Measurements from ENCODE around the gene IER5L. TPM values are rescaled to one million over a fixed set of nuclear protein-coding genes. Genes with fewer than 3 reads are reported as not detected.

The IER5L gene
- total RNA-seq, 2 experiments from 2014 or later = 3.7 to 4.1 TPM

- Mint-ChIP-seq H3K4me3 (no peak overlapping the region), H3K27me3 (no peaks in the 10 kb centered on the region), H3K36me3 (ENCODE audit: low read depth) (peaks cover 16% of the 10 kb centered on the region), H3K9me3 (no peaks in the 10 kb centered on the region), H3K4me1 (ENCODE audit: low read depth) (peaks cover 31% of the 10 kb centered on the region), H3K27ac (no peak overlapping the region)
- no peak for TF ChIP-seq CTCF (IDR thresholded peaks at IDR 0.05)
- ATAC-seq = no peak
- intact Hi-C loops (cut with micrococcal nuclease) = no loop called here
- ChIA-PET CTCF (interaction anchor here (3.9 kb wide), 1 partner anchor 29 kb away, joined by 39 read pairs; no protein-coding TSS in a partner anchor), POLR2A (no interaction called here)
- no peak for DNase-seq
Observed at GRCh38 chr9:129145316-129145715, 32.7 kb downstream of the IER5L start.

GRCh38 chr9:129143031-129143927, 34.8 kb downstream of the IER5L start:
- DNase-seq = peak; percentile 86
- intact Hi-C loops (cut with micrococcal nuclease) = no loop called here
- Mint-ChIP-seq H3K36me3 (ENCODE audit: low read depth) (peaks cover 21% of the 10 kb centered on the region), H3K4me1 (ENCODE audit: low read depth) (peaks cover 42% of the 10 kb centered on the region), H3K9me3 (no peaks in the 10 kb centered on the region), H3K27ac (no peak overlapping the region), H3K4me3 (no peak overlapping the region), H3K27me3 (no peaks in the 10 kb centered on the region)
- peak; percentile 94 for TF ChIP-seq CTCF (IDR thresholded peaks at IDR 0.05)
- POLR2A ChIA-PET = interaction anchor here (2.0 to 2.2 kb wide), 2 partner anchors 31 to 34 kb away, joined by 6 to 8 read pairs; partner anchors contain the start of gene IER5L
- ATAC-seq = peak; percentile 25
- CTCF ChIA-PET = interaction anchor here (0.6 to 7.4 kb wide), 55 partner anchors 9 to 620 kb away, joined by 3 to 131 read pairs (median 4); partner anchors contain the start of genes ASB6, C9orf50, NTMT1 and PRRX2

DNA sequence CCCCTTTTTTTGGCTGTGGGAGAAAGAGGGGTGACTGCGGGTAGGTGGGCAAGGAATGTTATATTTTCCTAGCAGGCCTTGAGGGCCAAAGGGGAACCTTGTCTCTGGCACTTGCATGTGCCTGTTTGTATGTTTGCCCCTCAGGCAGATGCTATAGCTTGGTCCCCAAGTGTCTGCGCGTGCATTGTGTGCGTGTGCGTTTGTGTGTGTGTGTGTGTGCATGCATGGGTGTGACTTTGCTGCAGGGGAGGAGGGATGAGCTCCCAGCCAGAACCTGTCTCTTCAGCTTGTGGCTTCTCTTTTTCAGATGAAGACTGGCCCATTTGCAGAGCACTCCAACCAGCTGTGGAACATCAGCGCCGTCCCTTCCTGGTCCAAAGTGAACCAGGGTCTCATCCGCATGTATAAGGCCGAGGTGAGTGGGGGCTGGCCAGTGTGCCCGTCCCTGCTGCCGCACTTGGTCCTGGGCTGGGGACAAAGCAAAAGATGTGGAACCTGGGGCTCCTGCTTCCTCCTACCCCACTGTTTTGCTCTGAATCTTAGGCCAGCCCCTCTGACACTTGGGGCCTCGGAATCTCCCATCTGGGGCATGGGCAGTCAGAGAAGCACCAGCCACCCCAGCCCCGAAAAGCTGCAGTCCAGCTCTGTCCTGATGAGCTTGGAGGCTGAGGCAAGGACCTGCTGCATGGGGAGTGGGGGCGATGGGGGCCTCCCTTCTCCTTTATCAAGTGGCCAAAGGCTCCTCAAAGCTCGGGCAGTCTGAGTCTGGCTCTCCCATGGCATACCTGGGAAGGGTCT, 35.7 kb downstream of the IER5L start:
- ATAC-seq (no peak), DNase-seq (no peak)
- Mint-ChIP-seq H3K36me3 (ENCODE audit: low read depth) (peaks cover 26% of the 10 kb centered on the region), H3K9me3 (no peaks in the 10 kb centered on the region), H3K27ac (peak overlapping the region; percentile 93), H3K4me1 (ENCODE audit: low read depth) (peaks cover 42% of the 10 kb centered on the region), H3K27me3 (no peaks in the 10 kb centered on the region), H3K4me3 (peak overlapping the region; percentile 43)
- CTCF ChIA-PET = interaction anchor here (0.6 to 7.4 kb wide), 57 partner anchors 8 to 621 kb away, joined by 3 to 131 read pairs (median 4); partner anchors contain the start of genes ASB6, C9orf50, NTMT1 and PRRX2
- POLR2A ChIA-PET = interaction anchor here (0.6 to 2.2 kb wide), 3 partner anchors 32 to 347 kb away, joined by 3 to 8 read pairs (median 6); partner anchors contain the start of gene IER5L
- no peak for TF ChIP-seq CTCF (IDR thresholded peaks at IDR 0.05)
- intact Hi-C loops (cut with micrococcal nuclease) = no loop called here

- intact Hi-C loops (cut with micrococcal nuclease) = no loop called here
- POLR2A ChIA-PET = interaction anchor here (1.4 to 2.2 kb wide), 4 partner anchors 31 to 40 kb away, joined by 3 to 8 read pairs (median 5); partner anchors contain the start of gene IER5L
- DNase-seq = peak; percentile 61
Observed at GRCh38 chr9:129141066-129142041, 36.7 kb downstream of the IER5L start.

More at GRCh38 chr9:129141066-129142041, 36.7 kb downstream of the IER5L start:
- no peak for TF ChIP-seq CTCF (IDR thresholded peaks at IDR 0.05)
- no peak for ATAC-seq
- Mint-ChIP-seq H3K4me1 (ENCODE audit: low read depth) (peaks cover 42% of the 10 kb centered on the region), H3K36me3 (ENCODE audit: low read depth) (peaks cover 26% of the 10 kb centered on the region), H3K9me3 (no peaks in the 10 kb centered on the region), H3K4me3 (peak overlapping the region; percentile 80), H3K27ac (peak overlapping the region; percentile 93), H3K27me3 (no peaks in the 10 kb centered on the region)
- CTCF ChIA-PET = interaction anchor here (0.8 to 7.4 kb wide), 22 partner anchors 7 to 482 kb away, joined by 3 to 131 read pairs (median 12); partner anchors contain the start of genes C9orf50 and NTMT1

Measured in activated CD8-positive, alpha-beta T cell treated with anti-CD3 and anti-CD28 coated beads for 36 hours (primary cell).